ENCODE measurements around the gene SH3BGRL.

- TF ChIP-seq POLR2A (IDR thresholded peaks at IDR 0.05) (no peak), EP300 (IDR thresholded peaks at IDR 0.05; ENCODE audit: low read depth) (no peak), CTCF (IDR thresholded peaks at IDR 0.05) (no peak), POLR2AphosphoS5 (IDR thresholded peaks at IDR 0.05) (no peak)
These were observed 536 bp downstream of the SH3BGRL start for GRCh38 chrX:81202456-81202819.

Measured in transverse colon (tissue), 4 donors.